ENCODE data around the gene BAG1. TPM values are rescaled to one million over a fixed set of nuclear protein-coding genes. Genes with fewer than 3 reads are reported as not detected.

BAG1 gene
- total and polyA plus RNA-seq, 9 donors = 41.0 to 70.9 (median 59.6) TPM

DNA sequence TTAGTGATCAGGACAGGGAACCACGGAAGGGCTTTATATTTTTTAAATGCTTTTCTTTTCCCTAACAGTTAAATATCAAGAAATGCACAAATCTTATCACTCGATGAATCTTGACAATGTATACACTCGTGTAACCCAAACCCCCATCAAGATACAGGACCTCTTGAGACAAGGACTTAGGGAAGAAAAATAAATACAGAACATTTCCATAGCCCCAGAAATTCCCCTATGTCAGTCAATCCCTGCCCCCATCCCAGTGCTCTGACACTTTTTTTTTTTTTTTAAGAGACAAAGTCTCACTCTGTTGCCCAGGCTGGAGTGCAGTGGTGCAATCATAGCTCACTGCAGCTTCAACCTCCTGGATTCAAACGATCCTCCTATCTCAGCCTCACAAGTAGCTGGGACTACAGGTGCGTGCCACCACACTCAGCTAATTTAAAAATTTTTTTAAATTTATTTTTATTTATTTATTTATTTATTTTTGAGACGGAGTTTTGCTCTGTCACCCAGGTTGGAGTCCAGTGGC, 21.8 kb downstream of the BAG1 start:
- Histone ChIP-seq H3K36me3 (no peaks in the 10 kb centered on the region), H3K9me3 (no peaks in the 10 kb centered on the region), H3K27ac (no peak overlapping the region), H3K4me3 (no peak overlapping the region), H3K27me3 (no peaks in the 10 kb centered on the region), H3K4me1 (ENCODE audit: insufficient read depth) (no peaks in the 10 kb centered on the region)
- no peak for TF ChIP-seq EP300 (IDR thresholded peaks at IDR 0.05)
- TF ChIP-seq POLR2A (IDR thresholded peaks at IDR 0.05) = no peak
- TF ChIP-seq, protein P1, sequence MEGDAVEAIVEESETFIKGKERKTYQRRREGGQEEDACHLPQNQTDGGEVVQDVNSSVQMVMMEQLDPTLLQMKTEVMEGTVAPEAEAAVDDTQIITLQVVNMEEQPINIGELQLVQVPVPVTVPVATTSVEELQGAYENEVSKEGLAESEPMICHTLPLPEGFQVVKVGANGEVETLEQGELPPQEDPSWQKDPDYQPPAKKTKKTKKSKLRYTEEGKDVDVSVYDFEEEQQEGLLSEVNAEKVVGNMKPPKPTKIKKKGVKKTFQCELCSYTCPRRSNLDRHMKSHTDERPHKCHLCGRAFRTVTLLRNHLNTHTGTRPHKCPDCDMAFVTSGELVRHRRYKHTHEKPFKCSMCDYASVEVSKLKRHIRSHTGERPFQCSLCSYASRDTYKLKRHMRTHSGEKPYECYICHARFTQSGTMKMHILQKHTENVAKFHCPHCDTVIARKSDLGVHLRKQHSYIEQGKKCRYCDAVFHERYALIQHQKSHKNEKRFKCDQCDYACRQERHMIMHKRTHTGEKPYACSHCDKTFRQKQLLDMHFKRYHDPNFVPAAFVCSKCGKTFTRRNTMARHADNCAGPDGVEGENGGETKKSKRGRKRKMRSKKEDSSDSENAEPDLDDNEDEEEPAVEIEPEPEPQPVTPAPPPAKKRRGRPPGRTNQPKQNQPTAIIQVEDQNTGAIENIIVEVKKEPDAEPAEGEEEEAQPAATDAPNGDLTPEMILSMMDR (IDR thresholded peaks at IDR 0.05) = no peak
- no peak for DNase-seq
- 72 to 77% (median 74%) methylated on average over 6 of the region's 6 CpGs for WGBS, 3 donors
- intact Hi-C loops (cut with DNase I) = no loop called here

DNA sequence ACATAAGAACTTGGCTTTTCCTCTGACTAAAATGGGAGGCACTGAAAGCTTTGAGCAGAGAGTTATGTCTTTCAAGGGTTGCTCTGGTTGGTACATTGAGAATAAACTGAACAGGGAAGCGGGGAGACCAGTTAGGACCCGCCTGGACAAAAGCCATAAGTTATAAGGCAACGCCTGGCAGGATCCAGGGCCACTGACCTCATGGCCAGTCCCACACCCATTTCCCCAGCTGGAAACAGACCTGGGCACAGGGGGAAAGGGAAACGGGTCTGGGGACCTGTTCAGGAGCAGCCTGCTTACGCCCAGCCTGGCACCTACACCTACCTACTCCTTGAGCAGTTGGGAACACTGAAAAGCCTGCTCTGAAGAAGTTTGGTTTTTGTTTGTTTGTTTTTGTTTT, 23.2 kb downstream of the BAG1 start:
- Histone ChIP-seq H3K9me3 (no peaks in the 10 kb centered on the region), H3K27me3 (no peaks in the 10 kb centered on the region), H3K36me3 (no peaks in the 10 kb centered on the region), H3K4me1 (ENCODE audit: insufficient read depth) (no peaks in the 10 kb centered on the region), H3K27ac (no peak overlapping the region), H3K4me3 (no peak overlapping the region)
- WGBS, 3 donors = 66 to 71% (median 68%) methylated on average over 5 of the region's 5 CpGs
- TF ChIP-seq EP300 (IDR thresholded peaks at IDR 0.05) (no peak), POLR2A (IDR thresholded peaks at IDR 0.05) (no peak)
- TF ChIP-seq, protein P1 (IDR thresholded peaks at IDR 0.05) = no peak
- no peak for DNase-seq
- intact Hi-C loops (cut with DNase I) = no loop called here

DNA sequence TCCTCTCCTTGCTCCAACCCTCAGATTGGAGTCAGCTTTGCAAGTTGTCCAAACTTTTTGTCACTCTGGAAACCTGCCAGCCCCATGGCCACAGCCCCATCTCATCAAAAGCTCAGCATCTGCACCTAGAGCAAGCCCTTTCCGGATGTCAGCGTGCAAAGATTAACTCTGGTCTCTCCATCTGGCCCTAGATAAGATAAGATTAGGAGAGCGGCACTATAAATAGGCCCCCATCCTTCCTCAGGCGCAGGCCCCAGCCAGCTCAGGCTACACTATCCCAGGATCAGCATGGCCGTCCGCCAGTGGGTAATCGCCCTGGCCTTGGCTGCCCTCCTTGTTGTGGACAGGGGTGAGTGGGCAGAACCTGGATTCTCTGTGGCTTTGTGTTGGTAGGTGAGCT, 24.6 kb downstream of the BAG1 start, which contains the start of gene SPINK4:
TSS of gene SPINK4 (plus strand) at position 247 of the 400 bp plus-strand sequence. CDS start at position 289, 42 bp downstream.
- Histone ChIP-seq H3K4me3 (no peak within 1 kb of the TSS), H3K4me1 (ENCODE audit: insufficient read depth) (no peaks in the 10 kb centered on the region), H3K9me3 (no peaks in the 10 kb centered on the region), H3K36me3 (no peaks in the 10 kb centered on the region), H3K27ac (no peak within 1 kb of the TSS), H3K27me3 (no peaks in the 10 kb centered on the region)
- 45 to 51% (median 46%) methylated on average over 7 of the region's 7 CpGs for WGBS, 3 donors
- intact Hi-C loops (cut with DNase I) = no loop called here
- no peak for TF ChIP-seq POLR2A (IDR thresholded peaks at IDR 0.05)
- TF ChIP-seq, protein P1 (IDR thresholded peaks at IDR 0.05) = no peak
- TF ChIP-seq EP300 (IDR thresholded peaks at IDR 0.05) = no peak
- DNase-seq = no peak

DNA sequence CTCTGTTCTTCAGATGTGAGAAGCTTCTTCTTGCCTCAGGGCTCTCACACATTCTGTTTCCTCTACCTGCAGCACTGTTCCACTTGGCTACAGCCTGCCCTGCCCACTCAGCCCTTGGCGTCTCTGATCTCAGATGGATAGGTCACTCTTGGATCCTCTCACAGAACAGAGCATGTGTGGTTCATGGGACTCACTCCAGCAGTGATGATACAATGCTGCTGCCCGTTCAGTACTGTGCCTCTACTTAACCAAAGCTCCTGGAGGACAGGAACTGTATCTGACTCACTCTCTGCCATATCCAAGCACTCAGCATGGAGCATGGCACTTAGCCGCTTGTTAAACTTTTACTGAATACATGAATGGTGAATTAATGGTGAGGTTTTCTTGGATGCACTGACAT, 27.9 kb downstream of the BAG1 start:
- Histone ChIP-seq H3K4me3 (no peak overlapping the region), H3K36me3 (no peaks in the 10 kb centered on the region), H3K27me3 (no peaks in the 10 kb centered on the region), H3K9me3 (no peaks in the 10 kb centered on the region), H3K27ac (no peak overlapping the region), H3K4me1 (ENCODE audit: insufficient read depth) (no peaks in the 10 kb centered on the region)
- DNase-seq = no peak
- WGBS, 3 donors = 66 to 75% (median 69%) methylated on average over 3 of the region's 3 CpGs
- intact Hi-C loops (cut with DNase I) = no loop called here
- TF ChIP-seq, protein P1 (IDR thresholded peaks at IDR 0.05) = no peak
- TF ChIP-seq EP300 (IDR thresholded peaks at IDR 0.05) (no peak), POLR2A (IDR thresholded peaks at IDR 0.05) (no peak)
